MM.1S (cell line): ENCODE measurements around the gene CARD11.

ENCODE experiments used
- DNase-seq: peaks from one replicate; pipeline ENCODE4 v3.0.0-alpha.2; 2015
- H2AFZ ChIP-seq: fragments of 300-600 bp; sonication (generic); 2 replicates; pipeline ENCODE4 v1.6.0; 2016; ENCODE audit warnings: antibody characterized with exemption, low read length
- H3F3A ChIP-seq: fragments of 300-600 bp; sonication (generic); 2 replicates; pipeline ENCODE4 v1.6.1; 2016; ENCODE audit warnings: mild to moderate bottlenecking, antibody characterized with exemption, low read length, moderate library complexity, mixed read lengths; ENCODE audit not compliant: insufficient read depth
- H3K27ac ChIP-seq: fragments of 300-600 bp; sonication (generic); 2 replicates; pipeline ENCODE4 v1.5.1; 2016; ENCODE audit warnings: mild to moderate bottlenecking, low read length
- H3K27me3 ChIP-seq: fragments of 300-600 bp; sonication (generic); replicated peaks from 2 replicates; pipeline ENCODE4 v1.6.0; 2016; ENCODE audit warnings: low read length; ENCODE audit not compliant: insufficient read depth
- H3K36me3 ChIP-seq: fragments of 300-600 bp; sonication (generic); replicated peaks from 2 replicates; pipeline ENCODE4 v1.6.1; 2016; ENCODE audit warnings: mild to moderate bottlenecking, low read length, mixed read lengths; ENCODE audit not compliant: insufficient read depth
- H3K4me1 ChIP-seq: fragments of 300-600 bp; sonication (generic); 2 replicates; pipeline ENCODE4 v1.6.1; 2016; ENCODE audit warnings: low read length, mixed read lengths
- H3K4me2 ChIP-seq: fragments of 300-600 bp; sonication (generic); 2 replicates; pipeline ENCODE4 v1.6.0; 2016; ENCODE audit warnings: low read depth, low read length
- H3K4me3 ChIP-seq: fragments of 300-600 bp; sonication (generic); 2 replicates; pipeline ENCODE4 v1.5.1; 2016; ENCODE audit warnings: low read length, mixed read lengths
- H3K79me2 ChIP-seq: fragments of 300-600 bp; sonication (generic); 2 replicates; pipeline ENCODE4 v1.6.1; 2016; ENCODE audit warnings: mixed run types, low read length, mixed read lengths
- H3K9ac ChIP-seq: fragments of 300-600 bp; sonication (generic); 2 replicates; pipeline ENCODE4 v1.6.1; 2016; ENCODE audit warnings: low read length, mixed read lengths
- H3K9me2 ChIP-seq: fragments of 300-600 bp; sonication (generic); replicated peaks from 2 replicates; pipeline ENCODE4 v1.6.1; 2016; ENCODE audit warnings: mild to moderate bottlenecking, low read length, mixed read lengths; ENCODE audit not compliant: insufficient read depth
- H3K9me3 ChIP-seq: fragments of 300-600 bp; sonication (generic); replicated peaks from 2 replicates; pipeline ENCODE4 v1.6.1; 2016; ENCODE audit warnings: mild to moderate bottlenecking, low read length, mixed read lengths; ENCODE audit not compliant: insufficient read depth
- H4K20me1 ChIP-seq: fragments of 300-600 bp; sonication (generic); 2 replicates; pipeline ENCODE4 v1.6.1; 2016; ENCODE audit warnings: mild to moderate bottlenecking, low read length, moderate library complexity, mixed read lengths; ENCODE audit not compliant: insufficient read depth
- CTCF ChIP-seq: fragments of 300-600 bp; sonication (generic); IDR thresholded peaks from 2 replicates; pipeline ENCODE4 v1.5.1; 2016; ENCODE audit warnings: antibody characterized with exemption, low read length, mixed read lengths
- EZH2 ChIP-seq: fragments of 300-600 bp; sonication (generic); optimal IDR thresholded peaks from 2 replicates; pipeline ENCODE3; 2017; ENCODE audit warnings: low read depth, mild to moderate bottlenecking, antibody characterized with exemption, low read length, mixed read lengths
- EZH2phosphoT487 ChIP-seq: fragments of 300-600 bp; sonication (generic); IDR thresholded peaks from 2 replicates; pipeline ENCODE4 v1.6.1; 2018; ENCODE audit warnings: antibody characterized with exemption, low read length

CARD11 gene

GRCh38 chr7:2982401-2982800, 61.3 kb downstream of the CARD11 start:
- H4K20me1 ChIP-seq: no peaks in the 10 kb centered on the region
- no peak overlapping the region for H3K27ac ChIP-seq
- H3K4me3 ChIP-seq: no peak overlapping the region
- H3F3A ChIP-seq: peaks cover 19% of the 10 kb centered on the region
- no peak overlapping the region for H3K4me2 ChIP-seq
- DNase-seq: no peak
- no peaks in the 10 kb centered on the region for H3K36me3 ChIP-seq
- H2AFZ ChIP-seq: no peak overlapping the region
- no peaks in the 10 kb centered on the region for H3K9me2 ChIP-seq
- H3K79me2 ChIP-seq: peaks cover 16% of the 10 kb centered on the region
- H3K27me3 ChIP-seq: no peaks in the 10 kb centered on the region
- no peak overlapping the region for H3K9ac ChIP-seq
- peaks cover 15% of the 10 kb centered on the region for H3K4me1 ChIP-seq
- H3K9me3 ChIP-seq: no peaks in the 10 kb centered on the region
- no peak for TF ChIP-seq CTCF
- no peak for TF ChIP-seq EZH2phosphoT487
- TF ChIP-seq EZH2: no peak

- H2AFZ ChIP-seq: no peak overlapping the region
- no peak overlapping the region for H3K9ac ChIP-seq
- H3K27ac ChIP-seq: no peak overlapping the region
- no peak overlapping the region for H3K4me3 ChIP-seq
- no peaks in the 10 kb centered on the region for H3K9me3 ChIP-seq
- peaks cover 19% of the 10 kb centered on the region for H3F3A ChIP-seq
- DNase-seq: no peak
- H3K36me3 ChIP-seq: no peaks in the 10 kb centered on the region
- peaks cover 15% of the 10 kb centered on the region for H3K4me1 ChIP-seq
- no peaks in the 10 kb centered on the region for H3K27me3 ChIP-seq
- H3K9me2 ChIP-seq: no peaks in the 10 kb centered on the region
- no peak overlapping the region for H3K4me2 ChIP-seq
- no peaks in the 10 kb centered on the region for H4K20me1 ChIP-seq
- H3K79me2 ChIP-seq: peaks cover 8% of the 10 kb centered on the region; the same call in 1 of the 2 replicates
- TF ChIP-seq CTCF: no peak
- no peak for TF ChIP-seq EZH2
- no peak for TF ChIP-seq EZH2phosphoT487
These were observed 62.6 kb downstream of the CARD11 start for GRCh38 chr7:2981103-2981480.

- H3K4me1 ChIP-seq: peaks cover 15% of the 10 kb centered on the region
- H3K27ac ChIP-seq: no peak overlapping the region
- peaks cover 19% of the 10 kb centered on the region for H3F3A ChIP-seq
- no peaks in the 10 kb centered on the region for H3K27me3 ChIP-seq
- no peaks in the 10 kb centered on the region for H3K36me3 ChIP-seq
- DNase-seq: no peak
- H3K79me2 ChIP-seq: peaks cover 6% of the 10 kb centered on the region; the same call in 1 of the 2 replicates
- H3K9me2 ChIP-seq: no peaks in the 10 kb centered on the region
- H3K4me2 ChIP-seq: no peak overlapping the region
- no peak for TF ChIP-seq EZH2phosphoT487
- TF ChIP-seq CTCF: no peak
- no peak for TF ChIP-seq EZH2
- no peaks in the 10 kb centered on the region for H4K20me1 ChIP-seq
- no peak overlapping the region for H2AFZ ChIP-seq
- no peak overlapping the region for H3K9ac ChIP-seq
- H3K4me3 ChIP-seq: no peak overlapping the region
- H3K9me3 ChIP-seq: no peaks in the 10 kb centered on the region
These were observed 63.1 kb downstream of the CARD11 start for GRCh38 chr7:2980401-2981102.
